ENCODE results near the gene ENO2.

The ENO2 gene

DNA sequence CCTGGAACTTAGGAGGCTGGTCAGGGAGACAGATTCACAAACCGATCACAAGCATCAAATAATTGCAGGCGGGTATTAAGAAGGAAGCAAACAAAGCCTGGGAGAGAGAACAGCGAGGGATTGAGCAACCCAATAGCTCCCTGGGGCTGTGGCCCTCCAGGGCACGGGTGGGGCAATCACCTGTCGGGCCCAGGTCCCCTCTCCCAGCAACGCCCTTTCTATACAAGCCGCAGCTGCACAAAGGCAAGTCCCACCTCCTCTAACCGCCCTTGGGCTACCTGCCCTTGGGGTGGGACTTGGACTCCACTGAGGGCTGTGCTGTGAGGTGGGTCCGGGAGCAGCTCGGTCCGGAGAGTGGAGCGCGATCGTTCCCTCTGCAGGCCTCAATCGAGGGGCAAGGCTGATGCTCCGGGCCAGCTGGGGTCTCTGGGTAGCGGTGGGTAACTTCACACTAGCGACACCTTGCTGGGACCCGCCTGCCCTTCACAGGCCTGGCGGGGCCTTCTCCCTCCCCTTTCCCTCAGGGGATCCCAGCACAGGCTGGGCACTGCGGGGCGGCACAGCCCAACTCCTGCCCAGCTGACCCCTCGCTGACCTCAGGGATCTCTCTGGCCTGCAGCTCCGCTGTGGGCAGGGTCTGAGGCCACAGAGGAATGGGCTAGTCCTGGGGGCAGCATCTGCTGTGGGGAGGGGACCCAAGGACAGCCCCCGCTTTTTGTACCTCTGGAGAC, 48.1 kb downstream of the ENO2 start:
- no peak for DNase-seq

DNA sequence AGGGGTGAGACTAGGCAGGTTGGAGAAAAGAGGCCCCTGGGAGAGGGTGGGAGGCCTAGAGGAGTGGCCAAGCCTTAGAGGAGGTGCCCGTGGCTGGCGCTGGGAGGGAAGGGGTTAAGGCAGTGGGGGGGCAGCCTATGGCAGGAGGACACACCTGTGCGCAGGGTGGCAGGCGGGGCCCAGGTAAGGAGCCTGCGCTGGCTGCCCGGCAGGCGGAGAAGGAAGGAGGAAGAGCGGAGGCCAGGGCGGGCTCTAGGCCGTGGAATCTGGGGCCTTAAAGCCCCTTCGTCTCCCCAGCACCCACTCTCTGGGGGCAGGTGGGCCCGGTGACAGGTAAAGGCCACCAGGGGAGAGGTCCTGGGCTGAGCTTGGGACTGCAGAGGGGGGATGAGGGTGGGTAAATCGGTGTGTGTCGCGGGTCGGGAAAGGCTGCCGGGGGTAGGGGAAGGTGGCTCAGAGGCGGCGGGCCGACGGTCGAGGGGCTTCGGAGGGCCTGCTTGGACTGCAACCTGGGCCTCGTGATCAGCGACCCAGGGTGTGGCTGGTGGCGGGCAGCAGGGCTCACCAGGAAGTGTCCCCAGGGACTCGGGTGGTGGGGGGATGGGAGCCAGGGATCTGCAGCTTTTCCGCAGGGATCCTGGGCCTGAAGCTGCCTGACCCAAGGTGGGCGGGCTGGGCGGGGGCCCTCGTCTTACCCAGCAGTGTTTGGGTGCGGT, 48.8 kb downstream of the ENO2 start:
- no peak for DNase-seq

DNA sequence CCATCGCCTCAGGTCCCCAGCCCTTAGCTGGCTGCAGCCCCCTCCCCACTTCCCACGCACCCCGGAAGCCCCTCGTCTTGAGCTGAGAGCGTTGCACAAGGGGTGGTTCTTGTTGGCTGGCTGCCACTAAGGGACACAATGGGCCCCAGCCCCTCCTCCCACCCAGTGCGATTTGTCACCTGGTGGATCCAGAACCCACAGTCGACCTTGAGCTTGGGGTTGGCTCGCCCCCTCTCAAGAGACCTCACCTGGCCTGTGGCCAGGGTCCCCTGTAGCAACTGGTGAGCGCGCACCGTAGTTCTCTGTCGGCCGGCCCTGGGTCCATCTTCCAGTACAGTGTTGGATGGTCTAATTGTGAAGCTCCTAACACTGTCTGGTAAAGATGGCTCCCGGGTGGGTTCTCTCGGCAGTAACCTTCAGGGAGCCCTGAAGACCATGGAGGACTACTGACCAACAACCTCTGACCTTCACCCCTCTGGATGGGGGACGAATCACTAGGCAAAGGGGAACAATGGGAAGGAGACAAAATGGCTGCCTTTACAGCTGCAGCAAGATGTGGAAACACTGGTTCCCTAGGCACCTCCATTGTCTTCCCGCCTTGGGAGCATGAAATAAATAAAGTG, 49.5 kb downstream of the ENO2 start:
- no peak for DNase-seq

DNA sequence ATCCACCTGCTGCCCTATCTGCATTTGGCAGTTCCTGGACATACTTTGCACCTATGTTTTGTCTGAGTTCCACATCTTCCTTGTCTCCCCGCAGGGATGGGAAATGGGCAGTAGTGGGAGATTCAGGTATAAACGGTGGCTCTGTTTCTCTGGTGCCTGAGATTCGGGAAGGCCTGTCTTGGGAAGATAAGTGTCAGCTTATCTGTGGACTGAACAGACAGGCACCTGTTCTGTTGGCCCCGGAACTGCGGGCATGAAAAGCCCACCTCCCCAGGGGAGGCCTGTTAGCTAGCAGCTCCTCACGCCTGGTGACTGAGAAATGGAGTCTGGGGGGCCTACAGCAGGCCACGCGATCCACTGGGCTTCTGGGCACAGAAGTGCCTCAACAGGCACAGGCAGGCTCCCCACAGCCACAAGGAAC, 50.2 kb downstream of the ENO2 start:
- DNase-seq: no peak

DNA sequence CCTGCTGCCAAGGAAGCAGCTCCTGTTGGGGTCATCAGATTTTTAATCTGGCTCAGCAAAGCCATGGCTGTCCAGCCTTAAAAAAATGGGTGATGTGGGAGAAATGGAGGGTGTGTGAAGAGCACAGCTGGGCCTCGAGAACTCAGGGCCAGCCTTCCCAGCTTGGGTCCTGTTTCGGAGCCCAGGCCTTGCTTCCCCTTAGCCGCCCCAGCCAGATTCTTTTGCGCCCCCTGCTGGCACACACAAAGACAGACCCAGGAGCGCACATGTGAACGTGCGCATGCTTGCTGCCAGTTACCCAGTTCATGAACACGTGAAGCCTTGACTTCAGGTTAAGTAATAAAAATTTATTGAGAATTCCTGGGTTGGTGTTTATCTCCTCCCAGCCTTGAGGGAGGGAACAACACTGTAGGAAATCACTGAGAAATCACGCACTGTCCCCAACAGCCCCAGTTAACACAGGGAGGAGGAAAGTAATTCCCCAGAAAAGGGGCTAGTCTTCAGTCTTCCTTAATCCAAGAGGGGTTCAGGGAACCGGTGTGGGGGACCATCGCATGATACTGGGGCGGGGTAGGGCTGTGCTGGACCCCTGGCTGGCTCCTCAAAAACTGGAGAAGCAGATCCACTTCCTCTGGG, 50.8 kb downstream of the ENO2 start:
- DNase-seq: peak; percentile 93

DNA sequence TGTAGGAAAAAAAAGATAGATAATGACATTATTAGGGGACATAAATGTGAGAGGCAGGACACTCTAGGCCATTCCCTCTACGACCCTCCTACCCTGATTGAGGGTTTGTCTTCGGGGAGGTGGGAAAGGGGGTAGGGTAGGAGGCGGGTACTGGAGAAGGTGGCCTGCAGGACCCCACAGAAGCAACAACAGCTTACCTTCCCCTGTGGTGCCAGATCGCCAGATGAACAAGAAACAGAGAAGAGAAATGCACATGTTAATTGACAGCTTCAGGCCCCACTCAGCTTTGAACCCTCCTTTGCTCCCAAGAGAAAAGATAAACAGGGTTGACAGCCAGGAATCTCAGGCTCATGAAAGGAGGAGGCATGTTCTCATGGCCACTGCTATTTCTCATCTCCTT, 51.3 kb downstream of the ENO2 start:
- DNase-seq: no peak

DNA sequence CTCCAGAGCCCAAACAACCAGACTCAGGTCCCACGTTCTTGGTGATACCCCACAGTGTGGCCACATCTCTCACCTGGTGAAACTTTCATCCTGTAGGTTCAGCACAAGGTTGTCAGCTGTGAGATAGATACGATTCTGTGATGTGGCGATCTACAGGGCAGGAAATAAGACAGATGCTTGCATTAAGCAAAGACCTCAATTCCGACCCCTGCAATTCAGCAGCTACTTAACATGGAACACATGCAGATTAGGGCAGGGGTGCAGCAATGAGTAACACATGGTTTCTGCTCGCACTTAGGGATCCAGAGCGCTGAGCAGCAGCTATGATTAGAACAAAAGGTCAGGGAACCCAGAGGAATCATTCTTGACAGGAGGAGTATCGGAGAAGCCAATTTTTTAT, 52.0 kb downstream of the ENO2 start:
- DNase-seq: no peak

DNA sequence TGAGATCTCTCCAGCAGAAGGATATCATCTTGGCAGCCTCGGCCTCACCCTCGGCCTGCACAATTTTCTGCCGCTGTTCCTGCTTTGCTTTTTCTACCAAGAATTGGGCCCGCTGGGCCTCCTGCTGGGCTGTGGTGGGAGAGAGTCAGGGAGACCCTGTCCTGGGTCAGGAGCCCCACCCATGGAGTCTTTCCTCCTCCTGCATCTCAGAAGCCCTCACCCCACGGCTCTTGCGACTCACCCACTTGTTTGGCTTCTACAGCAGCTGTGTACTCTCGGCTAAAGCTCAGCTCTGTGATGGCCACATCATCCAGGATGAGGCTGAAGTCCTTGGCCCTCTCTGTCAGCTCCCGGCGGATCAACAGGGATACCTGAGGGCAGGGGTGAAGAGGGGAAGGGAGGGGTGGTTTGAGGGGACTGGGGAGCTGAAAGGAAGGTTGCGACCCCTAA, 53.3 kb downstream of the ENO2 start:
- DNase-seq: no peak

DNA sequence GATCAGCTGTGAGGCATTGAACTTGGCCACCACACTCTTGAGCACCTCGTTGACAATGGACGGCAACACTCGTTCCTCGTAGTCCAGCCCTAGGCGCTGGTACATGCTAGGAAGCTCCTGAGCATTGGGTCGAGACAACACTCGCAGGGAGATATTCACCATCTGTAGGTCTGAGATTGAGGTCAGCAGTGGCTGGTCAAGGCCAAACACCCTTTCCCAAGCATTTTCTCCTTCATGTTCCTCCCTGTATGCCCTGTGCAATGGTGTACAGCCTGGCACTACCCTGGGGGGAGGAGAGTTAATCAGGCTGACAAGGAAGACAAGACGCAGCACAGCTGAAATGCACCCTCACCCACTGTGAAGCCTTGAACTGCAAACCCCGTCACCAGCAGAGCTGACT, 54.0 kb downstream of the ENO2 start:
- no peak for DNase-seq

DNA sequence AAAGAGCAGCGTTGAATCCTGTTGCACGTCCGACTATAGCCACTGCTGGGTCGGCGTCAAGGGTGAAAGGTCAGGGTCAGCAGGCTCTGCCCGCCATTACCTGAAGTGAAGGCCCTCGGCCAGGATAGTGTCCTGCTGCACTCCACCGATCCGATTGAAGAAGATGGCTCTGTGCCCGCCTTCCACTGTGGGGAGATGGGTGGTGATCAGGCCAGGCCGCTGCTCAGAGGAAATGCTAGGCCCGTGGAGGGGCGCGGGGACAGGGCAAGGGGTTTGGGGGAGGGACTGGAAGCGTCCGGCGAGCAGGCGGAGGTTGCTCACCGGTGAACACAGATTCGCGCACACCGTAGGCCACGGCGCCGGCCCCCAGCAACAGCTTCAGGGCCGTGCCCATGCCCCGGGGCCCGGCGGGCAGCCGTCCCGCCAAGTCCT, 55.7 kb downstream of the ENO2 start:
- no peak for DNase-seq

All from CD4-positive, alpha-beta T cell treated with Interleukin-12 subunit alpha and Interleukin-12 subunit beta, for 1 hour (primary cell).